Lung (tissue), 12 donors: ENCODE measurements around the gene PHF14. TPM values are rescaled to one million over a fixed set of nuclear protein-coding genes. Genes with fewer than 3 reads are reported as not detected.

ENCODE experiments used
- ATAC-seq: fragments of 200-7000 bp; cut with Tn5 transposase; one replicate; pipeline ENCODE4 v1.9.1; 2020; ENCODE audit warnings: moderate number of reproducible peaks; ENCODE audit not compliant: insufficient read depth, low FRiP score
- DNase-seq, 3 donors: peaks; one replicate each; pipeline ENCODE4 v3.0.0-alpha.2; 2013 to 2017
- H3K27ac ChIP-seq, 2 donors: one replicate each; pipeline ENCODE4 v1.5.1; 2013; ENCODE audit warnings: mild to moderate bottlenecking in 2 of 2, moderate library complexity in 2 of 2, control low read depth in 1 of 2, inconsistent platforms in 1 of 2, low read depth in 1 of 2, low read length in 1 of 2
- H3K27me3 ChIP-seq, 3 donors: one replicate each; pipeline ENCODE4 v1.5.1; 2013; ENCODE audit warnings: low read length in 2 of 3; ENCODE audit not compliant: control insufficient read depth in 3 of 3, insufficient read depth in 3 of 3
- H3K36me3 ChIP-seq, 4 donors: one replicate each; pipeline ENCODE4 v1.5.1; 2013; ENCODE audit warnings: low read length in 4 of 4, mild to moderate bottlenecking in 1 of 4, moderate library complexity in 1 of 4; ENCODE audit not compliant: control insufficient read depth in 4 of 4, insufficient read depth in 4 of 4
- H3K4me1 ChIP-seq, 5 donors: one replicate each; pipeline ENCODE4 v1.5.1; 2013; ENCODE audit warnings: low read length in 5 of 5, mild to moderate bottlenecking in 2 of 5, moderate library complexity in 1 of 5; ENCODE audit not compliant: control insufficient read depth in 5 of 5, insufficient read depth in 5 of 5
- H3K4me3 ChIP-seq: one replicate; pipeline ENCODE4 v1.5.1; 2013; ENCODE audit warnings: mild to moderate bottlenecking, control low read depth, moderate library complexity
- H3K9ac ChIP-seq, 2 donors: one replicate each; pipeline ENCODE4 v1.5.1; 2013; ENCODE audit warnings: low read length in 2 of 2, control low read depth in 1 of 2; ENCODE audit not compliant: insufficient read depth in 1 of 2
- H3K9me3 ChIP-seq, 4 donors: one replicate each; pipeline ENCODE4 v1.5.1; 2013; ENCODE audit warnings: low read length in 3 of 4, mild to moderate bottlenecking in 1 of 4, moderate library complexity in 1 of 4; ENCODE audit not compliant: control insufficient read depth in 4 of 4, insufficient read depth in 3 of 4
- CTCF ChIP-seq: IDR thresholded peaks from 2 replicates; pipeline ENCODE4 v1.5.1; 2012; ENCODE audit warnings: mild to moderate bottlenecking; ENCODE audit errors: control extremely low read depth, extremely low read depth
- WGBS, 2 donors: extraction: QIAGEN DNeasy Blood & Tissue Kit; methylation state at CpG; one replicate each; pipeline ENCODE4 v1.1.7; 2013; 5-methylcytosine and 5-hydroxymethylcytosine counted together
- polyA plus RNA-seq, 2 donors: library from polyadenylated mRNA; stranded (reverse); fragments of 200-250 nt; gene quantifications; one replicate each; pipeline ENCODE4 v1.2.1, GENCODE V29; 2013
- total RNA-seq, 2 donors: library from RNA; depleted of rRNA in 1 of 2; stranded (reverse); fragments of >200 nt in 1 of 2; gene quantifications; one replicate each; pipeline ENCODE4 v1.2.1, GENCODE V29; 2014 to 2021
- donor health status: control.
- donor health status: control.
- donor health status: Bipolar disorder and iron deficiency.
- donor health status: healthy.
- donor health status: DM: yes; HTN: yes; CAD: no.

Gene PHF14
- total and polyA plus RNA-seq, 4 donors, result 12.9 to 89.5 (median 24.7) TPM

DNA sequence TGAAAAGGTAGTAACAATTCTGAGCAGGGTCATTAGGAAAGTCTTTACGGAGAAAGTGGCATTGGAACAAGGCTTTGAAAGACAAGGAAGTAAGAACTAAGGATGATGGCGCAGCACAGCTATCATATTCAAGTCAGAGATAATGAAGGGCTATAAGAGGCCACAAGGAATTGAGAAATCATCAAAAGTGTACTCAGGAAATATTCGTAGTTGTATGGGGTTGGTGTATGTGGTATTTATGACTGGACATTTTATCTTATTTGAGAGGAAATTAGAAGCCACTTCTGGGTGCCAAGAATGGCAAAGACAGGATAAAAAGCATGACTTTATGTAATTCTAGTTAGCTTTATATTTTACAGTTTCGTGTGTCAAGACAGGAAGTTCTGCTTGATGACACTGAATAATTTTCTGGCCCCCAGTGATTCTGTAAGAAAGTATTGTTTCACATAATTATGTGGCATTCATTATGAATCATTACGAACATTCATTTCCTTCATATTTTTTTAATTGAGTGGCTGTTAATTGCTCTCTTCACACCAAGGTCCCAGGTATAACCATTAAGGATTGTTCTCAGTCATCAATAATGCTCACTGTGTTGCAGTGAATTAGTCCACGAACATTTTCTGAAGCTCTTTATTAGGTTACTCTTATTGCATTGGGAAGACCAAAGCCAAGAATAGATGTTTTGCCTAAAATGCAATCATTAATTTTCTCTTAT is 244.3 kb downstream of the PHF14 start:
- H3K27me3 ChIP-seq, result no peaks in the 10 kb centered on the region
- ATAC-seq (no peak), DNase-seq (no peak)
- H3K4me3 ChIP-seq, result no peak overlapping the region
- WGBS, 2 donors, result 72 to 75% methylated on average over 6 of the region's 6 CpGs
- peaks cover 0 to 2% (median 0%) of the 10 kb centered on the region in 4 donors for H3K9me3 ChIP-seq
- H3K4me1 ChIP-seq, result peaks cover 0 to 8% (median 2%) of the 10 kb centered on the region in 5 donors
- H3K27ac ChIP-seq, result no peak overlapping the region
- TF ChIP-seq CTCF, result no peak
- H3K36me3 ChIP-seq, result no peaks in the 10 kb centered on the region
- H3K9ac ChIP-seq, result no peak overlapping the region
